Loucy (cell line): ENCODE results near the gene SDK2.

Source experiments
- H2AFZ ChIP-seq: fragments of 200-600 bp; sonication (generic); 2 replicates; pipeline ENCODE4 v1.6.0; 2016; ENCODE audit warnings: antibody characterized with exemption, mild to moderate bottlenecking, low read length, moderate library complexity
- H3F3A ChIP-seq: fragments of 200-600 bp; 2 replicates; pipeline ENCODE4 v1.6.0; 2016; ENCODE audit warnings: antibody characterized with exemption, low read depth, mild to moderate bottlenecking
- H3K27me3 ChIP-seq: fragments of 200-600 bp; sonication (generic); 2 replicates; pipeline ENCODE4 v1.6.1; 2014; ENCODE audit warnings: low read length, mild to moderate bottlenecking; ENCODE audit not compliant: insufficient read depth, poor library complexity, severe bottlenecking
- H3K36me3 ChIP-seq: fragments of 200-600 bp; sonication (generic); 2 replicates; pipeline ENCODE4 v1.6.1; 2016; ENCODE audit warnings: low read length; ENCODE audit not compliant: insufficient read depth
- H3K4me1 ChIP-seq: fragments of 200-600 bp; sonication (generic); 2 replicates; pipeline ENCODE4 v1.5.1; 2014; ENCODE audit warnings: low read length, mild to moderate bottlenecking; ENCODE audit not compliant: insufficient read depth, poor library complexity, severe bottlenecking
- H3K4me2 ChIP-seq: fragments of 200-600 bp; sonication (generic); 2 replicates; pipeline ENCODE4 v1.6.0; 2014; ENCODE audit warnings: antibody characterized with exemption, low read length, low read depth, mild to moderate bottlenecking; ENCODE audit not compliant: poor library complexity, severe bottlenecking
- H3K4me3 ChIP-seq: fragments of 200-600 bp; sonication (generic); 2 replicates; pipeline ENCODE4 v1.5.1; 2014; ENCODE audit warnings: low read length, mild to moderate bottlenecking, mixed read lengths; ENCODE audit not compliant: poor library complexity, severe bottlenecking
- H3K79me2 ChIP-seq: fragments of 200-600 bp; sonication (generic); 2 replicates; pipeline ENCODE4 v1.6.1; 2014; ENCODE audit warnings: low read length; ENCODE audit not compliant: insufficient read depth
- H3K9ac ChIP-seq: fragments of 200-600 bp; sonication (generic); 2 replicates; pipeline ENCODE4 v1.6.0; 2014; ENCODE audit warnings: mild to moderate bottlenecking, low read depth, low read length, moderate library complexity; ENCODE audit not compliant: poor library complexity, severe bottlenecking
- H3K9me2 ChIP-seq: fragments of 200-600 bp; sonication (generic); replicated peaks from 2 replicates; pipeline ENCODE4 v1.6.1; 2016; ENCODE audit warnings: low read depth, low read length, mixed read lengths
- H3K9me3 ChIP-seq: fragments of 200-600 bp; sonication (generic); 2 replicates; pipeline ENCODE4 v1.6.1; 2014; ENCODE audit warnings: mild to moderate bottlenecking, antibody characterized with exemption, low read length, low read depth; ENCODE audit not compliant: insufficient read depth
- H4K20me1 ChIP-seq: fragments of 200-600 bp; sonication (generic); 2 replicates; pipeline ENCODE4 v1.6.0; 2014; ENCODE audit warnings: antibody characterized with exemption, low read length, mild to moderate bottlenecking; ENCODE audit not compliant: insufficient read depth, poor library complexity, severe bottlenecking
- EZH2phosphoT487 ChIP-seq: fragments of 200-600 bp; IDR thresholded peaks from 2 replicates; pipeline ENCODE4 v1.6.1; 2018; ENCODE audit warnings: antibody characterized with exemption, mild to moderate bottlenecking, moderate library complexity, borderline replicate concordance
- TF ChIP-seq, protein P1 (sequence below): fragments of 200-600 bp; sonication (generic); conservative IDR thresholded peaks from 2 replicates; pipeline ENCODE4 v1.5.1; 2014; ENCODE audit warnings: mild to moderate bottlenecking, antibody characterized with exemption, low read length

The SDK2 gene

DNA sequence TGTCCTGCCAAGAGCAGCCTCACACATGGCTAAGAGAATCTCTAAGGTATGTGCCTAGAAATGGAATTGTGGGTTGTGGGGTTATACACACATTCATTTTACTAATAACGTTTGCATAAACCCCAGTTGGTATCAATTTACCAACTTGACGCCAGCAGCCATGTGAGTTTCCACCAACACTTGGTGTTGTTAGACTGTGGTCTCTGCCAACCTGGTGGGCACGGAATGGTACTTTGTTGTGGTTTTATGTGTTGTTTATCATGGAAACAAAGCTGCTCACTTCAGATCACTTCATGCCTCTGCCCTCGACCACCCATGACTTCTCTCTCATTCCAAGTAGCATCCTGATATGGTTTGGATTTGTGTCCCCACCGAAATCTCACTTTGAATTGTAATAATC, 180.4 kb downstream of the SDK2 start:
- H3K27me3 ChIP-seq = no peaks in the 10 kb centered on the region
- H3F3A ChIP-seq = no peaks in the 10 kb centered on the region
- no peak overlapping the region for H3K9ac ChIP-seq
- no peaks in the 10 kb centered on the region for H4K20me1 ChIP-seq
- H2AFZ ChIP-seq = no peak overlapping the region
- H3K9me2 ChIP-seq = no peaks in the 10 kb centered on the region
- peaks cover 15% of the 10 kb centered on the region for H3K4me1 ChIP-seq
- no peaks in the 10 kb centered on the region for H3K9me3 ChIP-seq
- H3K79me2 ChIP-seq = no peaks in the 10 kb centered on the region
- TF ChIP-seq, protein P1, sequence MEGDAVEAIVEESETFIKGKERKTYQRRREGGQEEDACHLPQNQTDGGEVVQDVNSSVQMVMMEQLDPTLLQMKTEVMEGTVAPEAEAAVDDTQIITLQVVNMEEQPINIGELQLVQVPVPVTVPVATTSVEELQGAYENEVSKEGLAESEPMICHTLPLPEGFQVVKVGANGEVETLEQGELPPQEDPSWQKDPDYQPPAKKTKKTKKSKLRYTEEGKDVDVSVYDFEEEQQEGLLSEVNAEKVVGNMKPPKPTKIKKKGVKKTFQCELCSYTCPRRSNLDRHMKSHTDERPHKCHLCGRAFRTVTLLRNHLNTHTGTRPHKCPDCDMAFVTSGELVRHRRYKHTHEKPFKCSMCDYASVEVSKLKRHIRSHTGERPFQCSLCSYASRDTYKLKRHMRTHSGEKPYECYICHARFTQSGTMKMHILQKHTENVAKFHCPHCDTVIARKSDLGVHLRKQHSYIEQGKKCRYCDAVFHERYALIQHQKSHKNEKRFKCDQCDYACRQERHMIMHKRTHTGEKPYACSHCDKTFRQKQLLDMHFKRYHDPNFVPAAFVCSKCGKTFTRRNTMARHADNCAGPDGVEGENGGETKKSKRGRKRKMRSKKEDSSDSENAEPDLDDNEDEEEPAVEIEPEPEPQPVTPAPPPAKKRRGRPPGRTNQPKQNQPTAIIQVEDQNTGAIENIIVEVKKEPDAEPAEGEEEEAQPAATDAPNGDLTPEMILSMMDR = no peak
- TF ChIP-seq EZH2phosphoT487 = no peak
- H3K36me3 ChIP-seq = peaks cover 40% of the 10 kb centered on the region; the same call in 1 of the 2 replicates
- no peak overlapping the region for H3K4me2 ChIP-seq
- H3K4me3 ChIP-seq = no peak overlapping the region

DNA sequence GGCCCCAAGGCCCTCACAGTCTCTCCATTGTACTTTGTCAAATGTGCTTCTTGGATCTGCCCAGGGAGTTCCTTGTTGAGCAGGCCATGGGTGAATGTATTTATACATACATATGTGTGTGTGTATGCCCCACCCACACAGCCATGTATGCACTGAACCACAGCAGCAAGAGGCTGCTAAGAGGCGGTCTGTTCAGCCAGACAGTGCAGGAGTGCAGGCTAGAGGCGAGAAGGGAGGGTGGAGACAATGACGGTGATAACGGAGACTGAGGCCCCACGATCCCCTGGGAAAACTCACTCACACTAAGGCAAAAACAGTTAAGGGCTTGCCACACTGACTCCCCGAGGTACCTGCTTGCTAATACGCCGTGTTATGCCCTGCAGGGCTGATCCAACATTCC, 181.4 kb downstream of the SDK2 start:
- no peaks in the 10 kb centered on the region for H3K9me2 ChIP-seq
- H3K36me3 ChIP-seq = peaks cover 40% of the 10 kb centered on the region; the same call in 1 of the 2 replicates
- H4K20me1 ChIP-seq = no peaks in the 10 kb centered on the region
- H3F3A ChIP-seq = no peaks in the 10 kb centered on the region
- no peak for TF ChIP-seq EZH2phosphoT487
- TF ChIP-seq, protein P1 = no peak
- H3K9me3 ChIP-seq = no peaks in the 10 kb centered on the region
- H3K9ac ChIP-seq = no peak overlapping the region
- no peaks in the 10 kb centered on the region for H3K27me3 ChIP-seq
- H3K4me2 ChIP-seq = no peak overlapping the region
- H3K79me2 ChIP-seq = no peaks in the 10 kb centered on the region
- peaks cover 15% of the 10 kb centered on the region for H3K4me1 ChIP-seq
- H2AFZ ChIP-seq = no peak overlapping the region
- H3K4me3 ChIP-seq = no peak overlapping the region

DNA sequence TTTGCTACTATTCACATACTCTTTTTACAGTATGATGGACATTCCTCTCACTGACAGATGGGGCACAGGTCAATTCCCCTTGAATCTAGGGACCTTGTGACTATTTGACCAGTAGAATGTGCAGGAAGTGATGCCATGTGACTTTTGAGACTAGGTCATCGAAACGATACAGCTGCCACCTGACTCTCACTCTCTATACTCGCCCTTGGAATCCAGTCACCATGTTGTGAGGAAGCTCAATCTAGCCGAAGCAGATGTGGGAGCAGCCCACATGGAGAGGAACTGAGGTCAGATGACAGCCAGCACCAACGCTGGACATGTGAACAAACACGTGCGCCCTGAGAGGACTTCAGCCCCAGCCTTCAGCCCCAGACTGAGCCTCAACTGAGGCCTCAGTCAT, 184.3 kb downstream of the SDK2 start:
- Histone ChIP-seq H3K4me3 (no peak overlapping the region), H3K4me2 (no peak overlapping the region), H2AFZ (no peak overlapping the region), H3K9me3 (no peaks in the 10 kb centered on the region), H3K79me2 (no peaks in the 10 kb centered on the region), H3K9me2 (no peaks in the 10 kb centered on the region), H3K36me3 (peaks cover 25% of the 10 kb centered on the region; the same call in 1 of the 2 replicates), H3K27me3 (no peaks in the 10 kb centered on the region), H3K9ac (no peak overlapping the region), H4K20me1 (no peaks in the 10 kb centered on the region), H3F3A (no peaks in the 10 kb centered on the region), H3K4me1 (peaks cover 4% of the 10 kb centered on the region)
- TF ChIP-seq, protein P1 = no peak
- no peak for TF ChIP-seq EZH2phosphoT487
